K562 (cell line): ENCODE measurements around the gene CD1D. TPM values are rescaled to one million over a fixed set of nuclear protein-coding genes. Genes with fewer than 3 reads are reported as not detected.

ENCODE experiments used
- ATAC-seq: fragments of 200-7000 bp; cut with Tn5 transposase; 3 replicates; pipeline ENCODE4 v1.9.1; 2020; ENCODE audit warnings: moderate library complexity
- BruUV-seq: library from RNA; stranded (reverse); fragments of 400-500 nt; replicated peaks from 2 replicates; lab custom pipeline; 2021; lab: Mats Ljungman, UMichigan
- CTCF ChIA-PET: fragments of 300-600 bp; formaldehyde crosslinking; extraction: SDS; loops from one replicate; lab custom pipeline; 2021; ENCODE audit warnings: low intra/inter-chr PET ratio; lab: Yijun Ruan, JAX
- POLR2A ChIA-PET: fragments of 300-600, 350-650 bp; sonication (Branson Sonifier 250); formaldehyde crosslinking; extraction: SDS; loops from one replicate; lab custom pipeline; 2021; ENCODE audit warnings: antibody characterized with exemption, inconsistent platforms; lab: Yijun Ruan, JAX
- DNase-seq, 4 experiments: peaks; one replicate each; pipeline versions ENCODE4 v3.0.0 to v3.0.0-alpha.2; 2011 to 2018; ENCODE audit warnings: low spot score in 3 of 4, mixed read lengths in 3 of 4; ENCODE audit errors: extremely low read depth in 1 of 4
- FAIRE-seq: peaks from 2 replicates; lab custom pipeline; 2011; peaks lifted over from hg19 to GRCh38; lab: Jason Lieb, UNC
- H2AFZ ChIP-seq: 2 replicates; pipeline ENCODE4 v1.6.0; 2011; ENCODE audit warnings: low read depth, low read length, control low read depth, inconsistent platforms
- H3K27ac ChIP-seq: fragments of 200-600 bp; 3 replicates; pipeline ENCODE4 v1.8.0; 2011; ENCODE audit warnings: low read depth, mild to moderate bottlenecking, control low read depth, inconsistent platforms, low read length, moderate library complexity, mixed read lengths; ENCODE audit errors: extremely low read depth
- H3K27me3 ChIP-seq, 2 experiments: fragments of 300-600 bp in 1 of 2; 2 replicates in 1 of 2; 3 replicates in 1 of 2; pipeline versions ENCODE4 v1.6.0 to v1.8.0; 2011; ENCODE audit warnings: inconsistent platforms in 2 of 2, low read length in 2 of 2, mild to moderate bottlenecking in 1 of 2, mixed read lengths in 1 of 2, moderate library complexity in 1 of 2; ENCODE audit not compliant: control insufficient read depth in 2 of 2, insufficient read depth in 2 of 2
- H3K36me3 ChIP-seq: fragments of 300-600 bp; 3 replicates; pipeline ENCODE4 v1.8.0; 2011; ENCODE audit warnings: mild to moderate bottlenecking, low read length, inconsistent platforms; ENCODE audit not compliant: control insufficient read depth, insufficient read depth
- H3K4me1 ChIP-seq, 2 experiments: fragments of 200-600 bp in 1 of 2; replicated peaks in 1 of 2; 2 replicates in 1 of 2; 3 replicates in 1 of 2; pipeline versions ENCODE4 v1.5.1 to v1.8.0; 2011; ENCODE audit warnings: inconsistent platforms in 2 of 2, low read length in 2 of 2, mild to moderate bottlenecking in 1 of 2, mixed read lengths in 1 of 2, moderate library complexity in 1 of 2; ENCODE audit not compliant: control insufficient read depth in 2 of 2, insufficient read depth in 2 of 2
- H3K4me2 ChIP-seq: 2 replicates; pipeline ENCODE4 v1.6.1; 2011; ENCODE audit warnings: low read length, control low read depth, inconsistent platforms, mixed read lengths; ENCODE audit not compliant: insufficient read depth
- H3K4me3 ChIP-seq: fragments of 200-600 bp; sonication (generic), shearing (Covaris generic); 2 replicates; pipeline ENCODE4 v1.5.1; 2016; ENCODE audit warnings: control low read depth, inconsistent platforms
- H3K79me2 ChIP-seq: fragments of 200-600 bp; 3 replicates; pipeline ENCODE4 v1.8.0; 2011; ENCODE audit warnings: low read length, inconsistent platforms; ENCODE audit not compliant: control insufficient read depth, insufficient read depth
- H3K9ac ChIP-seq, 2 experiments: 2 replicates each; pipeline versions ENCODE4 v1.6.0 to v1.6.1; 2011; ENCODE audit warnings: low read depth in 2 of 2, low read length in 2 of 2, control low read depth in 1 of 2, inconsistent platforms in 1 of 2, mild to moderate bottlenecking in 1 of 2, mixed read lengths in 1 of 2; ENCODE audit not compliant: insufficient read depth in 1 of 2
- H3K9me1 ChIP-seq: one replicate; pipeline ENCODE4 v1.6.0; 2011; ENCODE audit warnings: inconsistent platforms, mild to moderate bottlenecking, low read length, moderate library complexity; ENCODE audit not compliant: control insufficient read depth, insufficient read depth
- H3K9me3 ChIP-seq: replicated peaks from 2 replicates; pipeline ENCODE4 v1.5.1; 2011; ENCODE audit warnings: low read depth, low read length, inconsistent platforms; ENCODE audit not compliant: control insufficient read depth, insufficient read depth
- H4K20me1 ChIP-seq: replicated peaks from 2 replicates; pipeline ENCODE4 v1.6.1; 2011; ENCODE audit warnings: low read length, inconsistent platforms, mixed read lengths; ENCODE audit not compliant: control insufficient read depth, insufficient read depth
- DEAF1 ChIP-seq: fragments of 450-650 bp; formaldehyde crosslinking; IDR thresholded peaks from 2 replicates; pipeline ENCODE4 v1.4.0; 2020; ENCODE audit warnings: mild to moderate bottlenecking, moderate library complexity
- ILF3 ChIP-seq: fragments of 450-650 bp; IDR thresholded peaks from 2 replicates; pipeline ENCODE4 v1.6.1; 2018; ENCODE audit warnings: antibody characterized with exemption, mild to moderate bottlenecking, moderate library complexity, borderline replicate concordance
- MITF ChIP-seq: IDR thresholded peaks from 2 replicates; pipeline ENCODE4 v1.6.1; 2014; ENCODE audit warnings: antibody characterized with exemption
- PPARD ChIP-seq: fragments of 250-450 bp; sonication (Bioruptor Pico); IDR thresholded peaks from 2 replicates; pipeline ENCODE4 v1.8.0; 2022; ENCODE audit warnings: inconsistent platforms, mild to moderate bottlenecking, moderate library complexity
- PRMT5 ChIP-seq: sonication (generic); formaldehyde crosslinking; IDR thresholded peaks from 2 replicates; pipeline ENCODE4 v1.5.0; 2020; ENCODE audit warnings: missing genetic modification reagents
- ZNF217 ChIP-seq: sonication (generic); formaldehyde crosslinking; IDR thresholded peaks from 2 replicates; pipeline ENCODE4 v1.8.0; 2022; ENCODE audit warnings: mild to moderate bottlenecking, missing genetic modification reagents
- ZNF830 ChIP-seq: fragments of 250-450 bp; sonication (Bioruptor Pico); IDR thresholded peaks from 2 replicates; pipeline ENCODE4 v1.5.0; 2021; ENCODE audit warnings: mild to moderate bottlenecking
- WGBS: fragments of 100-300 bp; shearing (Covaris generic); methylation state at CpG from one replicate; pipeline ENCODE4 v1.1.6; 2016; ENCODE audit warnings: low coverage, mixed read lengths; ENCODE audit not compliant: insufficient coverage; ENCODE audit errors: missing lambda C conversion rate; 5-methylcytosine and 5-hydroxymethylcytosine counted together
- in situ Hi-C: fragments of 300-500 bp; cut with MboI; formaldehyde crosslinking; loops from 4 replicates; pipeline ENCODE4 v1.15.0; 2018; ENCODE audit warnings: inconsistent platforms, mixed read lengths
- intact Hi-C: fragments of 100-400 bp; cut with micrococcal nuclease; formaldehyde crosslinking; loops from 2 replicates; pipeline ENCODE4 v1.14.2; 2022
- polyA plus RNA-seq, 8 experiments: library from polyadenylated mRNA; depleted of rRNA in 4 of 8; stranded (reverse) in 5 of 8; unstranded in 3 of 8; fragments of >200 nt; fragmentation: Nextera tagmentation in 2 of 8; fragmentation: Illumina TruSeq in 1 of 8; extraction: Ambion mirVana in 2 of 8; extraction: Trizol in 1 of 8; gene quantifications; 2 replicates each; pipeline versions ENCODE4 v1.2.1 to v1.2.3, GENCODE V29; 2011 to 2014; ENCODE audit warnings: inconsistent platforms in 1 of 8, missing spikeins in 1 of 8
- total RNA-seq, 7 experiments: library from RNA; depleted of rRNA in 6 of 7; stranded (reverse); fragments of >200 nt in 6 of 7; fragmentation: Illumina TruSeq in 2 of 7; extraction: Trizol in 2 of 7; gene quantifications; 2 replicates each; pipeline versions ENCODE4 v1.2.1 to v1.2.3, GENCODE V29; 2011 to 2021; ENCODE audit warnings: low replicate concordance in 1 of 7

Gene CD1D
- total and polyA plus RNA-seq, 9 of the 15 experiments (the other 6 are each of a cell fraction or from before 2014, with no cell fraction given), result 0.03 TPM; not detected in 8

GRCh38 chr1:158191299-158191698 lies 10.6 kb downstream of the CD1D start:
- Histone ChIP-seq H3K27me3 (no peaks in the 10 kb centered on the region), H3K79me2 (no peaks in the 10 kb centered on the region), H2AFZ (no peak overlapping the region), H3K9me1 (no peaks in the 10 kb centered on the region), H3K4me2 (no peak overlapping the region), H3K36me3 (no peaks in the 10 kb centered on the region), H3K9me3 (no peaks in the 10 kb centered on the region), H4K20me1 (no peaks in the 10 kb centered on the region), H3K4me1 (no peaks in the 10 kb centered on the region), H3K9ac (no peak overlapping the region), H3K27ac (no peak overlapping the region), H3K4me3 (no peak overlapping the region)
- 0% methylated on average over 6 of the region's 6 CpGs for WGBS
- no peak for DNase-seq
- ChIA-PET CTCF (no interaction called here), POLR2A (no interaction called here)
- no peak for FAIRE-seq
- in situ Hi-C loops, result no loop called here
- no TSS peak for BruUV-seq
- no peak for ATAC-seq
- no peak for TF ChIP-seq ZNF830 (CRISPR knock-in tag)
- TF ChIP-seq PPARD (CRISPR knock-in tag), result no peak
- TF ChIP-seq PRMT5 (CRISPR knock-in tag), result no peak
- TF ChIP-seq MITF, result no peak
- TF ChIP-seq ZNF217 (CRISPR knock-in tag), result no peak
- TF ChIP-seq DEAF1 (CRISPR knock-in tag), result no peak
- no peak for TF ChIP-seq ILF3
- intact Hi-C loops, result no loop called here
